Heart left ventricle (tissue), 16 donors: ENCODE data around the gene MAML3. TPM values are rescaled to one million over a fixed set of nuclear protein-coding genes. Genes with fewer than 3 reads are reported as not detected.

Experiments
- ATAC-seq, 4 donors: fragments of 200-7000 bp; cut with Tn5 transposase; one replicate each; pipeline ENCODE4 v1.9.1; 2020 to 2022; ENCODE audit warnings: moderate library complexity in 4 of 4, mild to moderate bottlenecking in 3 of 4, moderate number of reproducible peaks in 1 of 4
- DNase-seq, 5 donors: peaks; one replicate each; pipeline ENCODE4 v3.0.0-alpha.2; 2020
- H3K27ac ChIP-seq, 12 donors: fragments of 200-600 bp; sonication (generic) in 4 of 12; one replicate each; pipeline versions ENCODE4 v1.5.0 to v1.8.0; 2016 to 2022; ENCODE audit warnings: mild to moderate bottlenecking in 2 of 12
- H3K27me3 ChIP-seq, 9 donors: fragments of 200-600 bp; sonication (generic) in 2 of 9; one replicate each; pipeline versions ENCODE4 v1.5.1 to v1.8.0; 2016 to 2022; ENCODE audit warnings: mild to moderate bottlenecking in 3 of 9
- H3K36me3 ChIP-seq, 9 donors: fragments of 200-600 bp; sonication (generic) in 2 of 9; one replicate each; pipeline versions ENCODE4 v1.5.0 to v1.8.0; 2018 to 2022; ENCODE audit warnings: mild to moderate bottlenecking in 2 of 9
- H3K4me1 ChIP-seq, 12 donors: fragments of 200-600 bp; sonication (generic) in 4 of 12; one replicate each; pipeline versions ENCODE4 v1.5.0 to v1.8.0; 2016 to 2022; ENCODE audit warnings: mild to moderate bottlenecking in 3 of 12
- H3K4me3 ChIP-seq, 12 donors: fragments of 200-600 bp; sonication (generic) in 4 of 12; one replicate each; pipeline versions ENCODE4 v1.5.0 to v1.8.0; 2017 to 2022; ENCODE audit warnings: mild to moderate bottlenecking in 9 of 12, moderate library complexity in 4 of 12
- H3K9me3 ChIP-seq, 12 donors: fragments of 200-600 bp; sonication (generic) in 4 of 12; one replicate each; pipeline versions ENCODE4 v1.5.0 to v1.8.0; 2016 to 2022; ENCODE audit warnings: mild to moderate bottlenecking in 1 of 12
- CTCF ChIP-seq, 12 donors: fragments of 200-600 bp; sonication (generic) in 4 of 12; IDR thresholded peaks; one replicate each; pipeline versions ENCODE4 v1.5.0 to v1.8.0; 2018 to 2022; ENCODE audit warnings: antibody characterized with exemption in 12 of 12, mild to moderate bottlenecking in 5 of 12
- POLR2A ChIP-seq, 2 donors: fragments of 450-650 bp; IDR thresholded peaks; one replicate each; pipeline ENCODE4 v1.6.1; 2017; ENCODE audit warnings: antibody characterized with exemption in 2 of 2, mild to moderate bottlenecking in 2 of 2, moderate library complexity in 2 of 2
- WGBS, 4 donors: extraction: QIAGEN DNeasy Blood & Tissue Kit in 2 of 4; methylation state at CpG; one replicate each; pipeline versions ENCODE4 v1.1.5 to v1.1.7; 2013 to 2018; 5-methylcytosine and 5-hydroxymethylcytosine counted together
- intact Hi-C, 10 donors: fragments of 100-400 bp; cut with DNase I; formaldehyde crosslinking; loops; one replicate each; pipeline versions ENCODE4 v1.11.1 to v1.14.2; 2022
- polyA plus RNA-seq, 2 donors: library from polyadenylated mRNA; stranded (reverse); fragments of 200-250 nt; gene quantifications; one replicate each; pipeline ENCODE4 v1.2.3, GENCODE V29; 2013
- total RNA-seq, 9 donors: library from RNA; depleted of rRNA in 2 of 9; stranded (reverse); fragments of >200 nt in 2 of 9; fragmentation: NEBNext Ultra II Directional in 3 of 9; extraction: Animal tissue kit (Norgen Biotek cat#: 25700) in 3 of 9; gene quantifications; one replicate each; pipeline versions ENCODE4 v1.1.0 to v1.2.4, GENCODE V29; 2016 to 2023
- donor health status: ischemic (EF 13 %, LVEDD 7.1; RV severe dilation, severe dysfunction).
- donor health status: healthy with polysubstance abuse.
- donor health status: DM: no; HTN: yes; CAD: no.
- donor health status: DM: no; HTN: no; CAD: no.
- donor health status: ischemic (EF 25% LVEDD 6.9; RV normal size, moderate dysfunction).
- donor health status: ischemic (EF 25% LVEDD 5.7; RV mildly dilated, moderate dysfunction).
- donor health status: healthy.
- donor health status: DM: yes; HTN: yes; CAD: no.
- donor health status: ischemic (EF 35%, LVEDD 5.7; RV mildly dilated, moderate dysfunction).
- donor health status: nonischemic (EF 11% LVEDD 7.7; RV severe dilation, severe dysfunction).
- donor health status: DM: yes; HTN: yes; CAD: no.
- donor health status: PGD.
- donor health status: ischemic (EF 29% LVEDD 5.4; RV normal size, mild dysfunction).
- donor health status: nonischemic (EF 23%, LVEDD 6.1; RV moderate dilation, normal function).

The MAML3 gene
- total and polyA plus RNA-seq, 11 donors = 0.76 to 5.9 (median 2.4) TPM

DNA sequence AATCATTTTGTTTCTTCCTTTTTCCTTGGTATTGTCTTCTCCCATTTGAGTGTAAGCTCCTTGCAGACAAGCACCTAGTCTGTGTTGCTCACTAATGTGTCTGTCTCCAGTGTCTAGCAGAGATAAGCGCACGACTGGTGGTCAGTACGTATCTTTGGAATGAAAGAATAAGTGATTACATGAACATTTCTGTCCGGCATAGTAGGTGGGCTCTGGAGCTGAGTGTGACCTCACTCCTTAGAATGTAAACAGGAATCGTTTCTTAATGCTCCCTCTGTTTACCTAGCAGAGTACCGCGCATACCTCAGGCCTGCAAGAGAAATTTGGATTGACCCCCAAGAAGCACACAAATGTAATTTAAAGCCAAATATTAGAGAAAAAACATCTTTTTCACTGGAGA lies 235.4 kb downstream of the MAML3 start:
- intact Hi-C loops = loop anchor here in 4 of 10 donors (5.0 to 10.0 kb wide), 7 partner anchors 154 to 334 kb away; partner anchors contain the start of gene MAML3 (in 3 of the 4)

DNA sequence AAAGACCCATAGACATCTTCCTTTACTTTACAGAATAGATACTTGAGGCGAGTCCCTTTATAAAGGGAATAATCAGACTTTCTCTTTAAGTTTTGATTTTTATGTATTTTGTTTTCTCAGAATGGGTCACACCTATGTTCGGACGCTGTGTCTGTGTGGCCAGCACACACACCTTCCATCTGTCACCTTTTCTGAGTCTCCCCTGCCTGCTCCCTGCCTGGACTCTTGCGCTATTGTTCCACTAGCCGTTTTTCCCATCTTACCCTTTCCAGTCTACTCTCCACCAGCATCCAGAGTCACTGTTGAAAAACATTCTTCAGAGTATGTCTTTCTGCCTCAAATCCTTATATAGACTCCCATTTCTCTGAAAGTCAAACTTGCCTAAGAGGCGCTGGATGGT lies 236.1 kb downstream of the MAML3 start:
- intact Hi-C loops = loop anchor here in 4 of 10 donors (5.0 to 10.0 kb wide), 7 partner anchors 153 to 334 kb away; partner anchors contain the start of gene MAML3 (in 3 of the 4)
- no peaks in the 10 kb centered on the region for H3K36me3 ChIP-seq
- no peak for DNase-seq
- no peak for ATAC-seq
- H3K27me3 ChIP-seq = no peaks in the 10 kb centered on the region
- no peak overlapping the region for H3K4me3 ChIP-seq
- peaks cover 21 to 94% (median 76%) of the 10 kb centered on the region in 12 donors for H3K4me1 ChIP-seq
- WGBS, 4 donors = 96 to 98% (median 97%) methylated on average over 6 of the region's 6 CpGs
- H3K9me3 ChIP-seq = no peaks in the 10 kb centered on the region
- peak overlapping the region in 9 of 12 donors; percentile 67 to 86 (median 81) for H3K27ac ChIP-seq
- TF ChIP-seq CTCF (IDR thresholded peaks at IDR 0.05) (no peak), POLR2A (IDR thresholded peaks at IDR 0.05) (no peak)

More for the DNA sequence above, 235.4 kb downstream of the MAML3 start:
- H3K4me1 ChIP-seq = peaks cover 14 to 91% (median 70%) of the 10 kb centered on the region in 12 donors
- no peak for ATAC-seq
- WGBS, 4 donors = 70 to 77% (median 71%) methylated on average over 7 of the region's 7 CpGs
- H3K27ac ChIP-seq = peak overlapping the region in 11 of 12 donors; percentile 64 to 86 (median 80)
- H3K4me3 ChIP-seq = no peak overlapping the region
- no peak for TF ChIP-seq CTCF (IDR thresholded peaks at IDR 0.05)
- TF ChIP-seq POLR2A (IDR thresholded peaks at IDR 0.05) = no peak
- no peaks in the 10 kb centered on the region for H3K36me3 ChIP-seq
- no peaks in the 10 kb centered on the region for H3K27me3 ChIP-seq
- H3K9me3 ChIP-seq = no peaks in the 10 kb centered on the region
- DNase-seq = no peak

GRCh38 chr4:139916041-139916440 lies 237.9 kb downstream of the MAML3 start:
- intact Hi-C loops = loop anchor here in 4 of 10 donors (5.0 to 10.0 kb wide), 7 partner anchors 151 to 336 kb away; partner anchors contain the start of gene MAML3 (in 3 of the 4)
- Histone ChIP-seq H3K27me3 (no peaks in the 10 kb centered on the region), H3K36me3 (no peaks in the 10 kb centered on the region), H3K9me3 (no peaks in the 10 kb centered on the region), H3K4me3 (no peak overlapping the region), H3K4me1 (peaks cover 25 to 83% (median 61%) of the 10 kb centered on the region in 12 donors), H3K27ac (peak overlapping the region in 4 of 12 donors; percentile 11 to 58 (median 26))
- DNase-seq = no peak
- TF ChIP-seq POLR2A (IDR thresholded peaks at IDR 0.05) (no peak), CTCF (IDR thresholded peaks at IDR 0.05) (no peak)
- ATAC-seq = no peak
- WGBS, 4 donors = 53 to 76% (median 67%) methylated on average over 1 of the region's 1 CpG

- Histone ChIP-seq H3K4me3 (no peak overlapping the region), H3K27me3 (no peaks in the 10 kb centered on the region), H3K27ac (peak overlapping the region in 4 of 12 donors; percentile 15 to 58 (median 34)), H3K9me3 (no peaks in the 10 kb centered on the region), H3K36me3 (no peaks in the 10 kb centered on the region), H3K4me1 (peaks cover 16 to 73% (median 51%) of the 10 kb centered on the region in 12 donors)
- ATAC-seq (no peak), DNase-seq (no peak)
- 54 to 73% (median 70%) methylated on average over 2 of the region's 2 CpGs for WGBS, 4 donors
- TF ChIP-seq POLR2A (IDR thresholded peaks at IDR 0.05) (no peak), CTCF (IDR thresholded peaks at IDR 0.05) (no peak)
- intact Hi-C loops = loop anchor here in 4 of 10 donors (5.0 to 10.0 kb wide), 7 partner anchors 150 to 337 kb away; partner anchors contain the start of gene MAML3 (in 3 of the 4)
Observed at GRCh38 chr4:139915037-139915436, 238.9 kb downstream of the MAML3 start.
